ENCODE results near the gene ASXL2.
"Not testable (repeated sequence)": the region's sequence is repeated elsewhere in the genome, so short reads cannot be mapped to it uniquely, and the experiment has no call there.

Gene ASXL2

DNA sequence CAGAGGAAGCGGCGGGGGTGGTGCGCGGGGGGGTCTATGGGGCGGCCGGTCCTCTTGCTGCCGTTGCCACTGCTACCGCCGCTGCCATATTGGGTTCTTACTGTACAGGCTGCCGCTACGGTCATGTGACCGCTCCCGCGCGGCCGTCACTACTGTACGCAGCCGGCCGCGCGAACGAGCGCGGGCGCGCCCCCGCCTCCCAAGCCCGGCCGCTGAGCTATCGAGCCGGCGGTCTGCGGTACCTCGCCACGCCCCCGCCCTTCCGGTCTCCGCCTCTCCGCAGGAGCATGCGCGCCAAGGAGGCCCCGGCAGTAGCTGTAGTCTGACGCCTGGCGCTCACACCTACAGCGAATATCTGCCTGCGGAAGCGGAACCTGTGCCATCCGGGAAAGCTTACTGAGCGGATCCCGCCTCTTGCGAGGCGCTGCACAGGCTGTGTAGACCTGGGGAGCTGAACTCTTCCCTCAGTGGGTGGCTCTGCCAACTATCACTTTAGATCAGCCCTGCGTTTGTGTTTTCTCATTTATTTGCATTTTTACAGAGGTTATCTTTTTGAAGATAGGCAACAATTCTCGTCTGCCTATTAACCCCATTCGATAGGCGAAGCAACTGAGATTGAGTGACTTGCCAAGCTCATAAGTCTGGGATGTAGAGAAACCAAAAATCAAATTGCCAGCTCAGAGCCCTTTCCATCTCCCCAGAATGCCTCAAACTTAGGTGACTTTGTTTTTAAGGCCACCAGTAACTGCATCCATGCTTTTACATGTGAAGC lies at the start of gene ASXL2:
Gene ASXL2 (minus strand): TSS at position 127 of the 772 bp plus-strand sequence. CDS start 265 bp downstream, outside the sequence.
- DNase-seq: peak; percentile 98

DNA sequence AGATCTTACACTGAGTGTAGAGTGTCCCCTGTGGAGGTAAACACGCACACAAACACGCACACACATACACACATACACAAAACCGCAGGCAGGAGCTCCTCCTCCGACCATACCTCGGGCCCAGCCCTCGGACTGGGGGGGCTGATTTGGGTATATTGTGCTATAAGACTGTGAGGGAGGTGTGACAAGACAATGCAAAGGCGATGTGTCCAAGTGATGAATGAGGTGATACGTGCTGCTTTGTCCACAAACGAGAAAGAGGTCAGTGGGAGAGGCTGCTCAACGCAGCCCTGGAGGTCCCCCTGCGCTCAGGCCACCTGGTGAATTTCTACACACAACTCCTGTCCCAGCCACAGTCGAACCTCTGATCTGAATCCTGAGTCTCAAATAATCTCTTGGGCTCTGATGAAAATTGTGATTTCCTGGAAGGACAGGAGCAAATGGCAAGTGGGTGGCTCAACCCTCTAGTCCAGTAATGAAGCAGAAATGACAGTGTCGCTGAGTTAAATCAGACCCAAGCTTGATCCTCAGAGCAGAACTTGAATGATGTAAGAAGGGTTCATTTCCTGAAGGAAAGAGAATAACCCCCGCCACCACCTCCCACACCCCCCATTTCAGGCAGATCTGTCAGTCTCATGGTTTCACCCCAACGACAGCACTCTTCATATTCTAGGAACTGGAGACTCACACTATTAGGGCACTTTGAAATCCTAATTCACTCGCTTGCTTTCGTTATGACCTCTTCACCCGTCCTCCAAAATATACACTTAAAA lies 48.9 kb upstream of the ASXL2 start:
- DNase-seq: no peak

DNA sequence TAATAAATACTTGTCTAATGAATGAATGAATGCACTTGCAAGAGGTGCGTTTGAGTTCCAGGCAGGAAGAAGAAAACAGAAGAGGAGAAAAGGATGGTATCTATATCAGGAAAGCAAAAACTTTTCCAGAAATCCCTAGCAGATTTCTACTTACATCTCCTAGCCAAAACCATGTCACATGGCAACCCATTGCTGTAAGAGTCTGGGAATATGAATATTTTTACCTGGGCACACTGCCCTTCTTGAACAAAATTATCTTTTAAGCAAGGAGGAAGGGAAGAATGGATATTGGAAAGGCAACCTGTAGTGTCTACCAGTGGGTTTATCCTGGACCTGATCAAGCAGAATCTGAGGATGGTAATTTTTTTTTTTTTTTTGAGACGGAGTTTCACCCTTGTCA lies 44.2 kb upstream of the ASXL2 start:
- no peak for DNase-seq

DNA sequence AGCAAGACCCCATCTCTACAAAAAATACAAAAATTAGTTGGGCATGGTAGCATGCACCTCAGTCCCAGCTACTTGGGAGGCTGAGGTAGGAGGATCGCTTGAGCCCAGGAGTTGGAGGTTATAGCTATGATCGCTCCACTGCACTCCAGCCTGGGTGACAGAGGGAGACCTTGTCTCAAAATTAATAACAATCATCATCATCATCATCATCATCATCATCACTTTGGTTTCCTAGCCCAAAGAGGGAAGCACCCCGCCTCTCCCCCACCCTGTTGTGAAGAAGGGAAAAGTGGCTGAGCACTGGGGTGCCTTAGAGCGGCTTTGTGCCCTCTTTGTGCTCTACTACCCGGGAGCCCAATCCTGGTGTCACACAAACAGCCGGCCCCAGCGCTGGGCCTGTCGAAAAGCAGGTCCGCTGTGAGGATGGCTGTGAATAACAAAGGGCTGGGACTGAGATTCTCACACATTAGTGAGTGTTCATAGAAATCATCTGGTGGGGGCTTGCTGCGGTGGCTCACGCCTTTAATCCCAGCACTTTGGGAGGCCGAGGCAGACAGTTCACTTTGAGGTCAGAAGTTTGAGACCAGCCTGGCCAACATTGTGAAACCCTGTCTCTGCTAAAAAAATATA lies 42.6 kb upstream of the ASXL2 start:
- no peak for DNase-seq

DNA sequence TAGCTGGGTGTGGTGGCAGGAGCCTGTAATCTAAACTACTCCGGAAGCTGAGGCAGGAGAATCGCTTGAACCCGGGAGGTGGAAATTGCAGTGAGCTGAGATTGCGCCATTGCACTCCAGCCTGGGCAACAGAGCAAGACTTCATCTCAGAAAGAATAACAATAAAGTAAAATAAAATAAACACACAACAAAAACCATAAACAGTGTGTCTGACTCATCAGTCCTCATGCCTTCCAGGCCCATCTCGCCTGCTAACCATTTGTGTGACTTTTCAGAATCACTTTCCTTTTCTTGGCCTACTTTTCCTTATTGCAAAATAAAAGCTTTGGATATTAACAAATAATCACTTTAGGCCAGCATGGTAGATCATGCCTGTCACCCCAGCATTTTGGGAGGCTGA lies 42.0 kb upstream of the ASXL2 start:
- no peak for DNase-seq

DNA sequence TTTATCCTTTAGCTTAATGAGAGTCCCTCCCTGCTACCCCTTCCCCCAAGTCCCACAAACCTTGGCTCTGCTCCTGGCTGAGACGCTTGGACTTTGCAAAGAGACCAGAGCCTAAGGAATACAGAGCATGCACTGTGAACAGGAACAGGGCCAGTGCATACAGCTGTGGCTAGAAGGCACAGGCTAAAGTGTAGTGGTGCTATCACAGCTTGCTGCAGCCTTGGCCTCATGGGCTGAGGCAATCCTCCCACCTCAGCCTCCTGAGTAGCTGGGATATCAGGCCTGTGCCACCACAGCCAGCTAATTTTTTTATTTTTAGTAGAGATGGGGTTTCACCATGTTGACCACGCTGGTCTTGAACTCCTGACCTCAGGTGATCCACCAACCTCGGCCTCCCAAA lies 39.5 kb upstream of the ASXL2 start:
- DNase-seq: no peak

DNA sequence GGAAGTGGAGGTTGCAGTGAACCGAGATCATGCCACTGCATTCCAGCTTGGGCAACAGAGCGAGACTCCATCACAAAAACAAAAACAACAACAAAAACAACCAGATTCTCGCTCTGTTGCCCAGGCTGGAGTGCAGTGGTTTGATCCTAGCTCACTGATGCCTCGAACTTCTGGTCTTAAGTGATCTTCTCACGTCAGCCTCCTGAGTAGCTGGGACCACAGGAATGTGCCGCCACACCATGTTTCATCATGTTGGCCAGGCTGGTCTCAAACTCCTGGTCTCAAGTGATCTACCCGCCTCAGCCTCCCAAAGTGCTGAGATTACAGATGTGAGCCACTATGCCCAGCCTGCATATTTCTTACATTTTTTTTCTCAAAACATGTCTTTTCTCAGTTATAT lies 39.1 kb upstream of the ASXL2 start:
- DNase-seq: not testable (repeated sequence)

DNA sequence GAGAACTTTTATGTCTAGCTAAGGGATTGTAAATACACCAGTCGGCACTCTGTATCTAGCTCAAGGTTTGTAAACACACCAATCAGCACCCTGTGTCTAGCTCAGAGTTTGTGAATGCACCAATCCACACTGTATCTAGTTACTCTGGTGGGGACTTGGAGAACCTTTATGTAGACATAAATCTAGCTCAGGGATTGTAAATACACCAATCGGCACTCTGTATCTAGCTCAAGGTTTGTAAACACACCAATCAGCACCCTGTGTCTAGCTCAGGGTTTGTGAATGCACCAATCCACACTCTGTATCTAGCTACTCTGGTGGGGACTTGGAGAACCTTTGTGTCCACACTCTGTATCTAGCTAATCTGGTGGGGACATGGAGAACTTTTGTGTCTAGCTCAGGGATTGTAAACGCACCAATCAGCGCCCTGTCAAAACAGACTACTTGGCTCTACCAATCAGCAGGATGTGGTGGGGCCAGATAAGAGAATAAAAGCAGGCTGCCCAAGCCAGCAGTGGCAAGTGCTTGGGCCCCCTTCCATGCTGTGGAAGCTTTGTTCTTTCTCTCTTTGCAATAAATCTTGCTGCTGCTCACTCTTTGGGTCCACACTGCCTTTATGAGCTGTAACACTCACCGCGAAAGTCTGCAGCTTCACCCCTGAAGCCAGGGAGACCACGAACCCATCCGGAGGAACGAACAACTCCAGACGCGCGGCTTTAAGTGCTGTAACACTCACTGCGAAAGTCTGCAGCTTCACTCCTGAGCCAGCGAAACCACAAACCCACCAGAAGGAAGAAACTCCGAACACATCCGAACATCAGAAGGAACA lies 37.9 kb upstream of the ASXL2 start:
- not testable (repeated sequence) for DNase-seq

DNA sequence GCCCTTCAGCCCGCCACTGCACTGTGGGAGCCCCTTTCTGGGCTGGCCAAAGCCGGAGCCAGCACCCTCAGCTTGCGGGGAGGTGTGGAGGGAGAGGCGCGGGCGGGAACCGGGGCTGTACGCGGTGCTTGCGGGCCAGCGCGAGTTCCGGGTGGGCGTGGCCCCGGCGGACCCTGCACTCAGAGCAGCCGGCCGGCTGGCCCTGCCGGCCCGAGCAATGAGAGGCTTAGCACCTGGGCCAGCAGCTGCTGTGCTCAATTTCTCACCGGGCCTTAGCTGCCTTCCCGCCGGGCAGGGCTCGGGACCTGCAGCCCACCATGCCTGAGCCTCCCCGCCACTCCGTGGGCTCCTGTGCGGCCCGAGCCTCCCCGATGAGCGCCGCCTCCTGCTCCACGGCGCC lies 37.1 kb upstream of the ASXL2 start:
- not testable (repeated sequence) for DNase-seq

DNA sequence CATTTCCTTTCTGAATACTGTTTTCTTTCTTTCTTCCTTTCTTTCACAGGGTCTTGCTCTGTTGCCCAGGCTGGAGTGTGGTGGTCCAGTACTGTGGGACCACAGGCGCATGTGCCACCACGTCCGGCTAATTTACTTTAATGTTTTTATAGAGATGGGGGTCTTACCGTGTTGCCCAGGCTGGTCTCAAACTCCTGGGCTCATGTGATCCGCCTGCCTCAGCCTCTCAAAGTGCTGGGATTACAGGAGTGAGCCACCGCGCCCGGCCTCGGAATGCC lies 35.3 kb upstream of the ASXL2 start:
- DNase-seq: not testable (repeated sequence)

DNA sequence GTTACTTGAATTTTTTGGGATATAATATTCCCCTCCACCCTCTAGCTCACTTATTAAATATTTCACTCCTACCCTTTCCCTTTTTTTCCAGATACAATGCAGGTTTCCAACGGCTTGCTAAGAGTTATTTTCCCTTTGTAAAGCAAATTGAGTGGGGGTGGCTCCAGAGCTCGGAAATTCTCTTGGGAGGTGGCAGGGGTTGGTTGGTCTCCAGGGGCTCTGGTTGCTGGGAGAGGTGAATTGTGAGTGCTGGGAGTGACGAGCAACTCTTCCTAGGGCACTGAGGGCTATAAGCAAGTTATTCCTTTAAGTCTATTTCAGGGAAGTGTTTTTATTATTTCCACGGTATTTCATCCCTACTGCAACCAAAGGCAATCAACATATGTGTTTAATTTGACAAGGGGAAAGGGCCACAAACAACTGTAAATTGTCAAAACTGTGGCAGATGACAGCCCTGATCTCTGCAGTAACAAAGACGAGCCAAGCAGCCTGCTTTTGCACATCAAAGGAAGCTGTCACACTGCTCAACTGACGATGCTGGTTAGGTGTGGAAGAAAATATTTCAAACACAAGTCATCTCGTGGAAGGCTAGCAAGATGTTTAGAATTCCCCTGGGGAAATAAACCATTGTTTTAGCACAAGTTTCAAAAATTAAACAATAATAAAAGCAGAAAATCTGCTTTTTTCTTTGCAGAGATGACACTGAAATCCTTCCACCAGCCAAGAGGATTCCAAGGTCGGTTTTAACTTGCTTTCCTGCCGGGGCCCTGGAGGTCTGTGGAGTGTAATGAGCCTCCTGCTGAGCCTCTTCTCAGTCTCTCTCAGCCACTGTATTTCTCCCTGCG lies 34.8 kb upstream of the ASXL2 start:
- DNase-seq: no peak

DNA sequence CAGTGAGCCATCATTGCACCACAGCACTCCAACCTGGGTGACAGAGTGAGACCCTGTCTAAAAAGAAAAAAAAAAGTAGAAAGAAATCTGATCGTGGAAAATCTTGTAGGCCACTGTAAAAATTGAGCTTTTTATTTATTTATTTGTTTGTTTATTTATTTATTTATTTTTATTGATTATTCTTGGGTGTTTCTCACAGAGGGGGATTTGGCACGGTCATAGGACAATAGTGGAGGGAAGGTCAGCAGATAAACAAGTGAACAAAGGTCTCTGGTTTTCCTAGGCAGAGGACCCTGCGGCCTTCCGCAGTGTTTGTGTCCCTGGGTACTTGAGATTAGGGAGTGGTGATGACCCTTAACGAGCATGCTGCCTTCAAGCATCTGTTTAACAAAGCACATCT lies 31.3 kb upstream of the ASXL2 start:
- not testable (repeated sequence) for DNase-seq

DNA sequence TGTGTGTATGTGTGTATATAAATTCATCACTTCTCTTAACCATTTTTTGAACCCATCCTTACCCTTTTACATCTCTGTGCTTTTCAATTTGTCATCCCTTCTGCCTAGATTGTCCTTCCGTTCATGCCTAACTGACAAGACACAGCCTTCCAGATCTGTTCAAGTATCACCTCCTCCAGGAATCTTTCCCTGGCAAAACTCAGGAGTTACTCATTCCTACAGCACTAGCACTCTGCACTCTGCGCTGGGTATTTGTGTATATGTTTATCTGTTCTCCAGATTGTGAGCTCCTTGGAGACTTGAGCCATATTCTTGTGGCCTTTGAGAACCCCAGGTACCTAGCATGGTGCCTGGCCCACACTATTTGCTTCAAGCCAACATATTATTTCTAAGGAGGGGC lies 26.8 kb upstream of the ASXL2 start:
- DNase-seq: no peak

DNA sequence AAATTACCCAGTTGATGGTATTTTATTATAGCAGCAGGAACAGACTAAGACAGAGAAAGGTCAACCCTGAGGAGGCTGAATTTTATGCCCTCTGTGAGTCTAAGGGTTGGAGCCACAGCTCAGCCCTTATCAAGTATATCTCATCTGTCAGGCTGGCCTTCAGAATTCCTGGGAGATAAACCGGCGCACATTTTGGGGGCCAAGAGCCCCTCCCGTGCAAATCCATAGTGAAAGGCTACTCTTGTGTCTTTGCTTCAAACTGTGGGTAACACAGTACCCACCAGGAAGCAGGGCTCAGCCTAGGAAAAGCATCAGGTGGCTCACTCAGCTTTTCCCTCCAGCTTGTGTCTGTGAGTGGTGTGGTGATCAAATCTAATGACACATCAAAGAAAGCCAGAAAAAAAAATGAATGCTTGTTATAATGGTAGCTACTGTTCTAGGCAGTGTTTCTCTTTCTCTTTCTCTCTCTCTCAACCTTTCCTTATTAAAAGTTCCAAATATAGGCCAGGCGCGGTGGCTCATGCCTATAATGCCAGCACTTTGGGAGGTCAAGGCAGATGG lies 25.0 kb upstream of the ASXL2 start:
- DNase-seq: no peak

DNA sequence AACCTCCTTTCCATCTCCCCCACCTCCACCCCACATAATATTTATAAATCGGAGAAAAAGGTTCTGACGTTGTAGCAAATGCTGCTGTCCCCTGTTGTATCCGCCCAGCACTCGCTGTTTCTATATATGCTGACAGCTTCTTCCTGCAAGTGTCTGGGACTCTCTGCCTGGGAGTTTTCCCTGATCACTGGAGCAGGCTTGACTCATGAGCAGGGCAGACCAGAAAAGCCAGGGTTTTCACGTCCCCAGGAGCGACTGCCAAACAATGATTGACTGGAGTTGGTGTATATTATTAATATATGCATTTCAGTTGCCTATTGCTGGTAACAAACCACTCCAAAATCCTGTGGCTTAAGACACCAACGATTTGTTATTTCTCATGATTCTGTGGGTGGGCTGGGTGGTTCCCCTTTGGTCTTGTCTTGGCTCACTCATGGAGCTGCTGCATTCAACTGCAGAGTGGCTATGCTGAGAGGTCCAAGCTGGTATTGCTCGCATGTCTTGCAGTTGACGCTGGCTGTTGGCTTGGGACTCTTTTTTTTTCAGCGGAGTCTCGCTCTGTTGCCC lies 21.2 kb upstream of the ASXL2 start:
- no peak for DNase-seq

DNA sequence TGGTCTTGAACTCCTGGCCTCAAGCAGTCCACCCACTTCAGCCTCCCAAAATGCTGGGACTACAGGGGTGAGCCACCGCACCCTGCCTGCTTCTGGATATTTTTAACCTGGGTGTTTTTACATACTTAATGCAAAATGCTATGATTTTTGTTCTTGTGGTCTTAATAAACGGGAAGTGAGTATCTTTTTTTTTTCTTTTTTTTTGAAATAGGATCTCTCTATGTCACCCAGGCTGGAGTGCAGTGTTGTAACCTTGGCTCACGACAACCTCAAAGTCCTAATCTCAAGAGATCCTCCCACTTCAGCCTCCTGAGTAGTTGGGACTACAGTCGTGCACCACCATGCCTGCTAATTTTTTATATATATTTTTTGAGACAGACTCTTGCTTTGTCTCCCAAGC lies 19.2 kb upstream of the ASXL2 start:
- DNase-seq: no peak

DNA sequence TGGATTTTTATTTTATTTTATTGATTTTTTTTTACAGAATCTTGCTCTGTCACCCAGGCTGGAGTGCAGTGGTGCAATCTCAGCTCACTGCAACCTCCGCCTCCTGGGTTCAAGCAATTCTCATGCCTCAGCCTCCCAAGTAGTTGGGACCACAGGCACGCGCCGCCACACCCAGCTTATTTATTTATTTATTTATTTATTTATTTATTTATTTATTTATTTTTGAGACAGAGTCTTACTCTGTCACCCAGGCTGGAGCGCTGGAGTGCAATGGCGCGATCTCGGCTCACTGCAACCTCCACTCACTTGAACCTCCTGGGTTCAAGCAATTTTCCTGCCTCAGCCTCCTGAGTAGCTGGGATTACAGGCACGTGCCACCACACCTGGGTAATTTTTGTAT lies 18.0 kb upstream of the ASXL2 start:
- DNase-seq: not testable (repeated sequence)

DNA sequence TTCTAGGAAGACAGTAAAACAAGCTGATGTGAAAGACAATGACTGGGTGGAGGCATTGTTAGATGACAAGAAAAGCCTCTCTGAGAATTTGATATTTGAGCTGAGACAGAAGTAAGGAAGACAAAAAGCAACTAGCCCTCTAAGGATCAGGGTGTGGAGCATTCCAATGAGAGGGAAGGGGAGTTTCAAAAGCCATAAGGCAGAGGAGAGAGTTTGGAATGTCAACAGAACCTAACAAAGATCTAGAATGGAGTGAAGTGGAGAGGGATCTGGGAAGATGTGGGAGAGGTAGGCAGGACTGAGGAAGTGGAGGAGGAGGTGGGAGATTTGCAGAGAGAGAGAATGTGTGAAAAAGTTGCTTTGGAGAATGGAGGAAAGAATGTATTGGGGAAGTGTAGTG lies 17.3 kb upstream of the ASXL2 start:
- no peak for DNase-seq

DNA sequence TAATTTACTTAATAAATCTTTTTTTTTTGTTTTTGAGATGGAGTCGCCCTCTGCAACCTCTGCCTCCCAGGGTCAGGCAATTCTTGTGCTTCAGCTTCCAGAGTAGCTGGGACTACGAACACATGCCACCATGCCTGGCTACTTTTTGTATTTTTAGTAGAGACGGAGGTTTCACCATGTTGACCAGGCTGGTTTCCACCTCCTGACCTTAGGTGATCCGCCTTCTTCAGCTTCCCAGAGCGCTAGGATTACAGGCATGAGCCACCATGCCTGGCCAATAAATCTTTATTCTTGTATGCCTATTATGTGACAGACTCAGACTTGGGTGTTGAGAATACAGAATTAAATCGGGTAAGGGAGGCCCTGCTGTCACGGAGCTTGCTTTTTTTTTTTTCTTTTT lies 16.7 kb upstream of the ASXL2 start:
- no peak for DNase-seq

DNA sequence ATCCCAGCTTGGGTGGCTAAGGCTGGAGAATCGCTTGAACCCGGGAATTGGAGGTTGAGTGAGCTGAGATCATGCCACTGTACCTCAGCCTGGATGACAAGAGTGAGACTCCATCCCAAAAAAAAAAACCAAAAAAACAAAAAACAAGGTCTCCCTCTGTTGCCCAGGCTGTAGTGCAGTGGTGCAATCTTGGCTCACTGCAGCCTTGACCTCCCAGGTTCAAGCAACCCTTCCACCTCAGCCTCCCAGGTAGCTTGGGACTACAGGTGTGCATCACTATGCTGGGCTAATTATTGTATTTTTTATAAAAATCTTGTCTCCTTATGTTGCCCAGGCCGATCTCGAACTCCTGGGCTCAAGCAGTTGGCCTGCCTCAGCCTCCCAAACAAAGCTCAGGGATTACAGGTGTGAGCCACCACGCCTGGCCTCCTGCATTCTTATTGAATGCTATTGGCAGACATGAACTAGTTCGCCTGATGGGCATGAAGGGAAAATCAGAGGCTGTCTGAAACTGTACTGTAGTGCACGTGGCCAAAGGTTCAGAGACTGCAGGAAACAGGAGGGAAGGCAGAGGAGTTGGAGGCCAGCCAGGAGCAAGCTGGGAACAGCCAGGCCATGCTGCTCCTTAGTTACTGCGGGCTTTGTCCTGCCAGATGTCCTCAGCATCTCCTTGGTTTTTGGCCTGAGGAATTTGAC lies 16.0 kb upstream of the ASXL2 start:
- no peak for DNase-seq

DNA sequence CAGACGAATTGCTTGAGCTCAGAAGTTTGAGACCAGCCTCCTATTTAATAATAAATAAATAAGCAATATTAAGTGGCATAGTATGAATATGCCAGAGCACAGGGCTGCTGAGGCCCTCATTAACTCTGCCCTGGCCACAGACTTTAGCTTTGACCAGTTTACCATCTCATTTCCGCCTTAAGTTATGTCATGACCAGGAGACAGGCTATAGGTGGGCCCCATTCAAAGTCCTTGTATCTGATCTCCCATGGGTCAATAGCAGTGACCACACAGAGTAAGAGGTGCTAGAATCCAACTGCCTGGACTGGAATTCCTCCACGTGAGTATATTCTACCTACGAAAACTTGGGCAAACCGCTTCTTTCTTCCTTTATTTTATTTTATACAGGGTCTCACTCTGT lies 13.4 kb upstream of the ASXL2 start:
- DNase-seq: no peak
